SIG-M5 treated with dmso at 0.1 percent for 504 hours (cell line): ENCODE results near the gene SAMD13.
A peak's percentile ranks its signal among the peaks of the same experiment; 100 is the strongest.

Source experiments
- DNase-seq: peaks from one replicate; lab custom pipeline; 2025; ENCODE audit not compliant: unreplicated experiment; lab: John Stamatoyannopoulos, UW

Gene SAMD13

GRCh38 chr1:84339503-84339902 lies 38.0 kb downstream of the SAMD13 start:
- no peak for DNase-seq

DNA sequence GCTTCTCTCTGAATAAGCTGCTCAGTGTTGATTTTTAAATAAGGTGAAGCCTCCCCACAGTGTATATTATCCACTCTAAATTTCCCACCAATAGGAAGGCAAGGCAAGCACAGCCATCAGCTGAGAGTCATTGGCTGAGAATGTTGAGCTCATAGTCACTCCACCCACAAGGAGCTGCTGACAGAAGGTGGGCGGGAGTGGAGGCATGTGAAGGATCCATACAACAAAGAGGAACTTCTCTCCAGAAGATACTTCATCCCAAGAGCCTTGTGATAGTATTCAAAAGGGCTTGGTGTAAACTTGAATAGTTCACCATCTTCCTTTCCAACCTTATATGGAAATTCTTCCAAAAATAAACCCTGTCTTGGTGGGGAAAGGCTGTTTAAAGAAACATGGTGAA lies 42.8 kb downstream of the SAMD13 start:
- no peak for DNase-seq

DNA sequence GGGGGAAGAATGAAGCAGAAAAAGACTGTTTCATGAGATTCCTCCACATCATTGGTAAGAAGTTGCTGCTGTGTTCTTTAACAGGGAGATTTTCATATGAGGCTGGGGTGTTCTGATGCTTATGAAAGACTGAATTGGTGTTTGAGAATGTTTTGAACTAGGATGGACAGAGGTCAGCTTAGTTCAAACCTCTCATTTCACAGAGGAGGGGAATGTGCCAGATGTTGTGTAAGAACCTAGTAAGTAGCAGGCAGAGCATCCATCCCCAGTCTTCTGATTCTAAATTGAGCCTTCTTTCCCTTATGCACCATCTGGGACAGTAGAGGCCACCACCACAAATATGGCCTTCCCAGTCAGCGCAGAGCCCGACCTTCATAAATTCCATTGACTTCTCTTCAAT lies 43.7 kb downstream of the SAMD13 start:
- DNase-seq: no peak

DNA sequence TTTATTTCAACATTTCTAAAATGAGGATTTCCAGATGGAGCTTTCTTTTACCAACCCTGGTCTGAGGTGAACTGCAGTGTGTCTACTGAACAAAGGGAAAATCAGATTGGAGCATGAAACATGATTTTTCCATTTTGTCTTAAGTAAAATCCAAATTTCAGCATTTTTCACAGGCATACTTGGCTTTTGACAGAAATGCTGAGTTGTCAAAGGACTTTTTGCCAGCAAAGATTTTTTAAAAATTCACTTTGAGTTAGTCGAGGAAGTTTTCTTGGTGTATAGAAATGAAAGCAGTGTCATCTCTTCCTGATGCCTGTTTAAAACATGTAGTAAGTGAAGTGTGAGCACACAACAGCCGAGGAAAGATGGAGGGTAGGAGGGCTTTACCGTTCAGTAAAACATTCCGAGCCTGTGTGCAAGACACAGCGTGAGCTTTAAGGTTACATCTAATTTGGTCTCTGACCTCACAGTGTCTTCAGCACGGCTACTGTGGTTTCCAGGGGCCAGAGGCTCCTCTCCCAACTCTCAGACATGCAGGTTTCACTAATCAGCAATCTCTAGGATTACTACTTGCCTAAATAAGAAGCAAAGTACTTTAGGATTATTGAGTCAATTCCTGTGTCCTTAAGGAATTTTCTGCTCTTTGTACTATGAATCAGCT lies 45.9 kb downstream of the SAMD13 start:
- no peak for DNase-seq

DNA sequence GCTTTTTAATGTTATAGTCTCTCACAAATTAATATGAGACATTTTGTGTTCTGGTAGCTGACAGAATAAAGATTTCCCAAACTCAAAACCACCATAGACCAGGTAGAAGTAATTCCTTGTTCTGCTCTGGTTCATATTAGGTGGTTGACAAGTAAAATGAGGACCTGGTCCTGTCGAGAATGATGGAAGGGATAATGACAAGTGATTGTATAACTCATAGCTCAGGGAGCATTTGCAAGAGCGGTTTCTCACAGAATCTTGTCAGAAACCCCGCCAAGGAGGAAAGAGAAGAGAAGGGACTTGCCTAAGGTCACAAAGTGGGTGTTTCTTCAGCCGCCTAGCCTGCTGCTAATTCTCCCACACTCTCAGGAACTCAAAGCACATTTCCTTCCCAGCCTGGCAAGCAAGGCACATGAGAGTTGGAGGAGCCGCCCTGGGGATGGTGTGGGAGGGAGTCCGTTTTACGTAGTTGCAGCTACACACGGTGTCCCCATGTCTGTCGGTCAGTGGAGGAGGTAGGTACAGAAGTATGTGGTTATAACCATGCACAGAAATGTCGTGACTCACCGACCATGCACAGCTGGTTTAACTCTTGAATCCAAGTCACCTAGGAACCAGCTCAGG lies 46.5 kb downstream of the SAMD13 start:
- no peak for DNase-seq

DNA sequence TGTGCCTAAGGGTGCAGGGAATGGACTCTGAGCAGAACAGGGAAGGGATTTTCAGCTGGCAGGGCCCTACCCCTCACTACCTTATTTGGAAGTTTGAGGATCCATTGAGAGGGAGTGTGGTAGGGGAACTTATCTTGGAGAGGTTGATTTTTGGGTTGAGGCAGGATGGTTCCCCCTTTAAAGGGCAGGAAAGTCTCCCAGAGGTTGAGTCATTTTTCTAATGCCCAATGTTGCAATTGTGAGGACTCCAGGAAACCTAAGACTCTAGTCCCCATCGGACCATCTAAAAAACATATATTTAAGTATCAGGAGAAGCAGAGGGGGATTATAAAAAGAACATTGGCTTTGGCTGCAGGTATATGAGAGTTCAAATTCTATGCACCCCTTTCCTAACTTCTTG lies 47.3 kb downstream of the SAMD13 start:
- no peak for DNase-seq

- no peak for DNase-seq
Measured at GRCh38 chr1:84350104-84350503, 48.6 kb downstream of the SAMD13 start.

DNA sequence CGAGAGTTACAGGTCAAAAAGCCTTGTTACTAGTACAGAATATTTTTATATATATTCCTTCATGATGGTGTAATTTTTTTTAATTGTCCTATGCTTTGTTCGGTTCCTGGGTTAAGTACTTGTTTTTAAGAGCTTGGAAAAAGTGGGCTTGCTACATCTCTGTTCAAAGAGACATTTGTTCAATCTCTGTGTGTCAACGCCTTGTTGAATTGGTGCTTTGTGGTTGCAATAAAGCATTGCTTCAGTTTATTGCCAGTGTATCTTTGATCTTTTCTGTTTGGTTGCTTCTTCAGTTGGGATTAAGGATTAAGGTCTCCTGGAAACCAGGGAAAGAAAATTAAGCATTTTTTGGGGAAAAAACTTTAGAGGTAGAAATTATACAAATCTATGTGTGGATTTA lies 49.0 kb downstream of the SAMD13 start:
- no peak for DNase-seq

DNA sequence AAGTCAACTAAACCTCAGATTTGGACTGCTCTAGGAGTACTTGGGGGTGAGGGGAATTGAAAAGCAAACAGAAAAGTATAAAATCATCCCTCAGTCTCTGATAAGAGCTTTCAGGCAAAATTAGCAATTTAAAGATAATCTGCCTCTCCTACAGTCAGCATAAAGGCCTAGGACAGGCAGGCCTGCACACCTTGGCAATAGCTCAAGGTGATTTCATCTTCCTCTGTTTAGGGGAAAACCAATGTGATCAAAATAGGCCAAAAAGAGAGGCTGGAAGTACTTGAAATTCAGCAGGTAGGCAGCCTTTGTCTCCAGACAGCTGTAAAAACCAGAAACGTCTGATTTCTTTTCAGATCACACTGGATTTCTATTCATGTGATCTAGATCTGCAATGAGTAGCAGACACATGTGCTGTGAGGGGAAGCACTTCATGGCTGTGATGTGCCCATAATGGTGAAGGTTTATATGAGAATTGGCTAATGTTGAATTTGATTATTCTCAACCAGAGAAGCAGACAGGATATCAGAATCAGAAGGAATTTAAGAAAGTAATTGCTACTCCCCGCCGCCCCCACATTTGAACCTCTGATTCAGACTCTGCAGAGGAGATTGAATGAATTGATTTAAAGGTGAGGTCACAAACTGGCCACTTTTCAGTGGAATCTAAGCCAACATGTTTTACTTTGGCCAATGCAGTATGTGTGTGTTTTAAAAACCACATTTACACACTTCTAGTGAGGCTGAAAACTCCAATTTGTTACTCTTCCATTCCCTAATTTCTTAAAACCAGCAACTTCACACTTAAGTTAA lies 51.0 kb downstream of the SAMD13 start:
- no peak for DNase-seq

DNA sequence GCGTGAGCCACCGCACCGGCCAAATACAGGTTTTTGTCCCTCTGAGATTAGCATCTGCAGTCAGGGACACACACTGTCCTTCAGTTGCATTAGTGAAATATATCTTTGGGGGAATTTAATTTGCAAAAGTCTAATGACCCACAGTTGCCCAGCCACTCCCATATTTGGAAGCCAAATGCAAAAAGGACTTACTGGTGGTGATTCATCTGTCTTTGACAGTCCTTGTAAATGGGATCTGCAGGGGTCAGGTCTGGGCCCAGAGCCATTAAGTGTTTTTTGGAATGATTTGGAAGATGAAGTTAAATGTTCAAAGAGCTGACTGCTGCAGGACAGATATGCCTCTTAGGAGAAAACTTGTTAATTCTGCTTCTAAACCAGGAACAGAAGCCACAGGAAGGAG lies 52.2 kb downstream of the SAMD13 start:
- no peak for DNase-seq

GRCh38 chr1:84355556-84355955 lies 54.0 kb downstream of the SAMD13 start:
- no peak for DNase-seq

DNA sequence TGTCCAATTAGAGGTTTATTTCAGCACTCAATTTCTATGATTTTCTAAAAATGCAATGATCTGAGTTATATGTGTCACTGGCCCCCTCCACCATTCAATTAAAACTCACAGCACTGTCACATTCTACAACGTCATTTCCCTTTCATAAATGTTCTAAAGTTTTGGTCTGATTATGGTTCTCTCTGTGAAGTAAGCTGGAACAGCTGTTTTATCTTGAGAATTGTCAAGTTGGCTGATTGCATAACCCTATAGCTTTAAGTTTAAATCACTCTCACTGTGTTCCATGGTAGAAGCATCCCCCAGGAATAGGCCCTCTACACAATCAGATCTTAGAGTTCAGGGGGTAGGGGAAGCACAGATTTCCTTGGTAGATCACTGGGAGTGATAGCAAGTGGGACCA lies 55.4 kb downstream of the SAMD13 start:
- DNase-seq: no peak

DNA sequence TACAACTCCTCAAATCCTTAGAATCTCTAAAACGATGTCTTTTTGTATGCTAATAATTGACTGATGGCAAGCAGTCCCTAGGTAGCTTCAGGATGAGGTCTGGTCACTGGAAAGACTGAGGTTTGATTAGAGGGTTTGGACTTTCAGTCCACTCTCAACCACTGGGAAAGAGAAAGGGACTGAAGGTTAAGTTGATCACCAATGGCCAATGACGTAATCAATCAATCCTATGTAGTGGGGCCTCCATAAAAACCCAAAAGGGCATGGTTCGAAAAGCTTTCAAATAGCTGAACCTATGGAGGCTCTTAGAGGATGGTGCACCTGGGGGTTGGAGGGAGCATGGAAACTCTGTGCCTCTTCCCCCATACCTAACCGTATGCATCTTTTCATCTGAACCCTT lies 57.2 kb downstream of the SAMD13 start:
- no peak for DNase-seq

- DNase-seq: no peak
Measured at GRCh38 chr1:84360316-84360715, 58.8 kb downstream of the SAMD13 start.

DNA sequence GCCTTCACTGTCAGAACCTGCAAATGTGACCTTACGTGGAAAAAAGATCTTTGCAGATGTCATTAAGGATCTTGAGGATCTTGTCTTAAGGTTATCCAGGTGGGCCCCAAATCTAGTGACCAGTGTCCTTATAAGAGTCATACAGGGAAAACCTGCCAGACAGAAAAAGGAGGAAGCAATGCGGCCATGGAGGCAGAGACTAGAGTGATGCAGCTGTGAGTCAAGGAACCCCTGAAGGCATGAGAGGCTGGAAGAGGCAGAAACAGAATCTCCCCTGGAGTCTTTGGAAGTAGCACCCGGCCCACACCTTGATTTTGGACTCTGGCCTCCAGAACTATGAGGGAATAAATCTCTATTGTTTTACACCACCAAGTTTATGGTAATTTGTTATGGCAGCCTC lies 60.3 kb downstream of the SAMD13 start:
- DNase-seq: no peak

DNA sequence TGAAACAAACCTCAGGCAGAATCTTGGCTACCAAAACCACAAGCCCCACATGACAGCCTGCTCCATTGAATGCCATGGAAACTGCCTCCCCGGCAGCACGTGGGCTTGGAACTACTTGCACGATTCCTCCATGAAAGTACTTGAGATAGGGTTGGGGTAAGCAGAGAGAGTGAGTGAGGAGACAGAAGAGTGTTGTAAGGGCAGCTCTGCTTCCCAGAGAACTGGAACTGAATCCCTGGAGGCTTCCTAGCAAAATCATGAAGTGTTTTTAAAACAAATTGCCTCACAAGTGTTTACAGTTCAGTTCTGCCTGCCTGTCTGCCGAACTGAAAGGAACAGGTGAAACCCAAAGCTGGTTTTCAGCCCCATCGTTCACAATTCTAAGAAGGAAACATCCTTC lies 61.5 kb downstream of the SAMD13 start:
- no peak for DNase-seq

- DNase-seq: no peak
Measured at GRCh38 chr1:84363622-84364021, 62.1 kb downstream of the SAMD13 start.

DNA sequence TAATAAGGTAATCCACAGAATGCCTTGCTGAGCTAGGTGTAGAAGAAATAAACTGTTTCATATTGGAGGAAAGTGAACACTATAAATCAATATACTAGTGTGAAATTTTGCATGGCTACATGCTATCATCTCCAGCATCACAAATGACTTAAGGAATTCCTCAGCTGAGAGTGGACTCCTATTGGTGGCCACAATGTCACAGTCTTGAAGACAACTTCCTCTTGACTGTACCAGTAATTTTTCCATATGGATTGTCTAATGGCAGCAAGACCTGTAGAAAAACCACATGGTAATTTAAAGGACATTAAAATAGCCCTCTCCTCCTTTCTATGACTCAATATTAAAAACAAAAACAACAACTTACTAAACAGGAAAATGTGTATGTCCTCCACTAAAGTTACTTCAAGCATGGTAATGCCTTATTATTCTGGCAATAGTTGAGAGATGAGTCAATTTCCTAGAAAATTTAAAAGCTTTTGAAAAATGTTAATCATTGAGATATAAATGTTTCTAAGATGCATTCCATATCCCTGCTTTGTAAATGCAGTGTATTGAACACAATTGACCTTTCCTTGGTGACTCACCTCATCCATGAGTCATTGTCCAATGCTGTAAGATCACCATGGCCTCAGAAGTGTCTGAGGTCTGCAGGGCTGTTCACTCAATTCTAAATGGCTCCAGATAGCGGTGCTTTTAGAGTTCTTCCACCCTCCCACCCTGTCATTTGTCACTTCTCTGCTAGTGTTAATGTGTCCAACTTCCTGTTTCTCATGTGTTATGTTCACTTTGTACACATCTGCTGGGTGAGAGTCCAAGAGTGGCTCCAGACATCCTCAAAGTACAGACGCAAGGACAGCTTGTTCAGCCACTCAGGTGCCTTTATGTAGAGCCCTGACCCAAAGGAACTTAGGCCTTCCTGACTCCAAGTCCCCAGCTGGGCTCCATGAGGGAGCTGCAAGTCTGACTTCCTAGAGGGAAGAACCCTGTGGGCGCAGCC lies 64.0 kb downstream of the SAMD13 start:
- peak; percentile 11 for DNase-seq

- DNase-seq: no peak
Measured at GRCh38 chr1:84366786-84367185, 65.3 kb downstream of the SAMD13 start.

GRCh38 chr1:84367219-84367618 lies 65.7 kb downstream of the SAMD13 start:
- no peak for DNase-seq

DNA sequence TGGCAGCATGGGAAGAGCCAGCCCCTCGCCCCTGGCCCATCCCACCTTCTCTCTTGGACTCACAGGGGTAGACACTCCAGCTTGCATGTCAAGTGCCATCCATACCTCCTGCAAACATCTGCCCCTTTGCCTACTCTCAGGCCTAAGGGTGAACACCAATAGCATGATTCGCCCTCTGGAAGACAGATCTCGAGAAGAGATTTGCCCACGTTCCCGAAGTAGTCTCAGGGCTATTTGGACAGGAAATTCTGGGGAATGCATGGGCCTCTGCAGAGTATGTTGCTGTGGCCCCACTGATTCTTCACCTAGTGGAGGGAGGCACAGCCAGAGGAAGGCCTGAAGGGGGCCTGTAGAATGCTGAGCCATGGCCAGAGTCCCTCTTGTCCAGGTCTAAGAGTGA lies 66.9 kb downstream of the SAMD13 start:
- DNase-seq: no peak
